Lung (tissue), 12 donors: ENCODE data around the gene PPIE. TPM values are rescaled to one million over a fixed set of nuclear protein-coding genes. Genes with fewer than 3 reads are reported as not detected.

Experiments
- ATAC-seq: fragments of 200-7000 bp; cut with Tn5 transposase; one replicate; pipeline ENCODE4 v1.9.1; 2020; ENCODE audit warnings: moderate number of reproducible peaks; ENCODE audit not compliant: insufficient read depth, low FRiP score
- DNase-seq, 3 donors: peaks; one replicate each; pipeline ENCODE4 v3.0.0-alpha.2; 2013 to 2017
- H3K27ac ChIP-seq, 2 donors: one replicate each; pipeline ENCODE4 v1.5.1; 2013; ENCODE audit warnings: mild to moderate bottlenecking in 2 of 2, moderate library complexity in 2 of 2, control low read depth in 1 of 2, inconsistent platforms in 1 of 2, low read depth in 1 of 2, low read length in 1 of 2
- H3K27me3 ChIP-seq, 3 donors: one replicate each; pipeline ENCODE4 v1.5.1; 2013; ENCODE audit warnings: low read length in 2 of 3; ENCODE audit not compliant: control insufficient read depth in 3 of 3, insufficient read depth in 3 of 3
- H3K36me3 ChIP-seq, 4 donors: one replicate each; pipeline ENCODE4 v1.5.1; 2013; ENCODE audit warnings: low read length in 4 of 4, mild to moderate bottlenecking in 1 of 4, moderate library complexity in 1 of 4; ENCODE audit not compliant: control insufficient read depth in 4 of 4, insufficient read depth in 4 of 4
- H3K4me1 ChIP-seq, 5 donors: one replicate each; pipeline ENCODE4 v1.5.1; 2013; ENCODE audit warnings: low read length in 5 of 5, mild to moderate bottlenecking in 2 of 5, moderate library complexity in 1 of 5; ENCODE audit not compliant: control insufficient read depth in 5 of 5, insufficient read depth in 5 of 5
- H3K4me3 ChIP-seq: one replicate; pipeline ENCODE4 v1.5.1; 2013; ENCODE audit warnings: mild to moderate bottlenecking, control low read depth, moderate library complexity
- H3K9ac ChIP-seq, 2 donors: one replicate each; pipeline ENCODE4 v1.5.1; 2013; ENCODE audit warnings: low read length in 2 of 2, control low read depth in 1 of 2; ENCODE audit not compliant: insufficient read depth in 1 of 2
- H3K9me3 ChIP-seq, 4 donors: one replicate each; pipeline ENCODE4 v1.5.1; 2013; ENCODE audit warnings: low read length in 3 of 4, mild to moderate bottlenecking in 1 of 4, moderate library complexity in 1 of 4; ENCODE audit not compliant: control insufficient read depth in 4 of 4, insufficient read depth in 3 of 4
- CTCF ChIP-seq: IDR thresholded peaks from 2 replicates; pipeline ENCODE4 v1.5.1; 2012; ENCODE audit warnings: mild to moderate bottlenecking; ENCODE audit errors: control extremely low read depth, extremely low read depth
- WGBS, 2 donors: extraction: QIAGEN DNeasy Blood & Tissue Kit; methylation state at CpG; one replicate each; pipeline ENCODE4 v1.1.7; 2013; 5-methylcytosine and 5-hydroxymethylcytosine counted together
- polyA plus RNA-seq, 2 donors: library from polyadenylated mRNA; stranded (reverse); fragments of 200-250 nt; gene quantifications; one replicate each; pipeline ENCODE4 v1.2.1, GENCODE V29; 2013
- total RNA-seq, 2 donors: library from RNA; depleted of rRNA in 1 of 2; stranded (reverse); fragments of >200 nt in 1 of 2; gene quantifications; one replicate each; pipeline ENCODE4 v1.2.1, GENCODE V29; 2014 to 2021
- donor health status: control.
- donor health status: control.
- donor health status: Bipolar disorder and iron deficiency.
- donor health status: healthy.
- donor health status: DM: yes; HTN: yes; CAD: no.

The PPIE gene
- total and polyA plus RNA-seq, 4 donors: 30.5 to 55.5 (median 44.3) TPM

- no peaks in the 10 kb centered on the region for H3K4me1 ChIP-seq
- no peak for TF ChIP-seq CTCF
- H3K36me3 ChIP-seq: no peaks in the 10 kb centered on the region
- peaks cover 0 to 43% (median 39%) of the 10 kb centered on the region in 3 donors for H3K27me3 ChIP-seq
- no peak overlapping the region for H3K4me3 ChIP-seq
- no peak overlapping the region for H3K9ac ChIP-seq
- no peaks in the 10 kb centered on the region for H3K9me3 ChIP-seq
- ATAC-seq (no peak), DNase-seq (no peak)
- H3K27ac ChIP-seq: no peak overlapping the region
- WGBS, 2 donors: 76 to 84% methylated on average over 3 of the region's 3 CpGs
Measured at GRCh38 chr1:39726600-39726999, 12.1 kb upstream of the PPIE start.

GRCh38 chr1:39727221-39727931, 11.3 kb upstream of the PPIE start:
- no peak overlapping the region for H3K9ac ChIP-seq
- WGBS, 2 donors: 49% methylated on average over 10 of the region's 10 CpGs
- ATAC-seq: no peak
- no peaks in the 10 kb centered on the region for H3K36me3 ChIP-seq
- H3K27me3 ChIP-seq: peaks cover 0 to 38% (median 34%) of the 10 kb centered on the region in 3 donors
- no peaks in the 10 kb centered on the region for H3K9me3 ChIP-seq
- no peaks in the 10 kb centered on the region for H3K4me1 ChIP-seq
- H3K4me3 ChIP-seq: no peak overlapping the region
- no peak for TF ChIP-seq CTCF
- H3K27ac ChIP-seq: no peak overlapping the region
- no peak for DNase-seq

- DNase-seq (no peak), ATAC-seq (no peak)
- no peaks in the 10 kb centered on the region for H3K9me3 ChIP-seq
- H3K27ac ChIP-seq: no peak overlapping the region
- H3K9ac ChIP-seq: no peak overlapping the region
- no peaks in the 10 kb centered on the region for H3K36me3 ChIP-seq
- no peak for TF ChIP-seq CTCF
- H3K4me1 ChIP-seq: no peaks in the 10 kb centered on the region
- no peak overlapping the region for H3K4me3 ChIP-seq
- H3K27me3 ChIP-seq: peaks cover 0 to 37% (median 33%) of the 10 kb centered on the region in 3 donors
- WGBS, 2 donors: 53 to 64% methylated on average over 14 of the region's 14 CpGs
Measured at GRCh38 chr1:39727932-39728317, 10.8 kb upstream of the PPIE start.

DNA sequence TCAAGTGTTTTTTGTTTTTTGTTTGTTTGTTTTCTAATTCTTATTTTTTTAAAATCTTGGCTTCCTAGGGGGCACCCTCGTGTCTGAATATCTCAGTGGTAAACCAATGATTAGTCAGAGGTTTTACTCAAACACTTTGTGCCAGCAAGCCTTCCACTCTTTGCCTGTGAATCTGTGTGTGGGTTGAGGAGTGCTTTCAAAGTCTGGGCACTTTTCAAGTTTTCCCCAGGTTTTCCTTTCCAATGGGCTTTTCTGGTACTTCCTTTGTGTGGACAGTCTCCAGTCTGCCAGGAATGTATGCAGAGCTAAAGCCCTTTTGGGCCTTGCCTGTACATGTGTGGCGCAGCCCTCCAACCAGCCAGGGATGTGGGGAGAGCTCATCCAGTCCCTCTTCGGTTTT, 9.7 kb upstream of the PPIE start:
- peaks cover 0 to 38% (median 32%) of the 10 kb centered on the region in 3 donors for H3K27me3 ChIP-seq
- H3K4me3 ChIP-seq: no peak overlapping the region
- no peaks in the 10 kb centered on the region for H3K36me3 ChIP-seq
- H3K4me1 ChIP-seq: peaks cover 0 to 3% (median 0%) of the 10 kb centered on the region in 5 donors
- 66 to 68% methylated on average over 3 of the region's 3 CpGs for WGBS, 2 donors
- no peak for TF ChIP-seq CTCF
- no peak for ATAC-seq
- no peak for DNase-seq
- H3K27ac ChIP-seq: no peak overlapping the region
- no peak overlapping the region for H3K9ac ChIP-seq
- H3K9me3 ChIP-seq: no peaks in the 10 kb centered on the region
